GM13976 (cell line): ENCODE results near the gene SLC25A33.
"Not testable (repeated sequence)": the region's sequence is repeated elsewhere in the genome, so short reads cannot be mapped to it uniquely, and the experiment has no call there.

ENCODE experiments used
- DNase-seq: peaks from one replicate; pipeline ENCODE4 v3.0.0; 2012; ENCODE audit warnings: low spot score
- in situ Hi-C: fragments of 300-500 bp; cut with MboI; formaldehyde crosslinking; loops from one replicate; pipeline ENCODE4 v1.12.0; 2022; ENCODE audit warnings: low sequenced_read_pairs, mixed read lengths, inconsistent platforms; ENCODE audit not compliant: unreplicated experiment
- TF ChIP-seq, protein P1 (sequence below): IDR thresholded peaks from 2 replicates; pipeline ENCODE4 v1.5.1; 2012; ENCODE audit warnings: borderline replicate concordance, mild to moderate bottlenecking; ENCODE audit not compliant: insufficient read depth; ENCODE audit errors: extremely low read depth, missing control alignments, control extremely low read depth

Gene SLC25A33

DNA sequence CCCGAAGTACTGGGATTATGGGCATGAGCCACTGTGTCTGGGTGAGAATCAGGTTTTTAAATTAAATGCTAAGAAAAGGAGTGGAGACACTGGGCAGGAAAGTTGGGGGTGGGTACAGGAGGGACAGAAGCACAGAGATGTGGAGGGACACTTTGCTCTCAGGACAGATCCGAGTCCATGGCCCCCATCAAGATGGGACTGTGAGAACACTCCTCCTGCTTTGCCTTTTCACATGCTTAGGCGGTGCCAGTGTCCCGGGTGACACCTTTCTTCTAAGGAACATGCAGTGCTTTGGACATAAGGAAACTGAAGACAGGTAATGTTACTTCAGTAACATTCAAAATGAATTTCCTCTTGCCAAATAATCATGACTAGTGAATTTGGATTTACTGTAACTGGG is 16.7 kb downstream of the SLC25A33 start:
- no peak for DNase-seq
- in situ Hi-C loops = no loop called here
- TF ChIP-seq, protein P1, sequence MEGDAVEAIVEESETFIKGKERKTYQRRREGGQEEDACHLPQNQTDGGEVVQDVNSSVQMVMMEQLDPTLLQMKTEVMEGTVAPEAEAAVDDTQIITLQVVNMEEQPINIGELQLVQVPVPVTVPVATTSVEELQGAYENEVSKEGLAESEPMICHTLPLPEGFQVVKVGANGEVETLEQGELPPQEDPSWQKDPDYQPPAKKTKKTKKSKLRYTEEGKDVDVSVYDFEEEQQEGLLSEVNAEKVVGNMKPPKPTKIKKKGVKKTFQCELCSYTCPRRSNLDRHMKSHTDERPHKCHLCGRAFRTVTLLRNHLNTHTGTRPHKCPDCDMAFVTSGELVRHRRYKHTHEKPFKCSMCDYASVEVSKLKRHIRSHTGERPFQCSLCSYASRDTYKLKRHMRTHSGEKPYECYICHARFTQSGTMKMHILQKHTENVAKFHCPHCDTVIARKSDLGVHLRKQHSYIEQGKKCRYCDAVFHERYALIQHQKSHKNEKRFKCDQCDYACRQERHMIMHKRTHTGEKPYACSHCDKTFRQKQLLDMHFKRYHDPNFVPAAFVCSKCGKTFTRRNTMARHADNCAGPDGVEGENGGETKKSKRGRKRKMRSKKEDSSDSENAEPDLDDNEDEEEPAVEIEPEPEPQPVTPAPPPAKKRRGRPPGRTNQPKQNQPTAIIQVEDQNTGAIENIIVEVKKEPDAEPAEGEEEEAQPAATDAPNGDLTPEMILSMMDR = no peak

DNA sequence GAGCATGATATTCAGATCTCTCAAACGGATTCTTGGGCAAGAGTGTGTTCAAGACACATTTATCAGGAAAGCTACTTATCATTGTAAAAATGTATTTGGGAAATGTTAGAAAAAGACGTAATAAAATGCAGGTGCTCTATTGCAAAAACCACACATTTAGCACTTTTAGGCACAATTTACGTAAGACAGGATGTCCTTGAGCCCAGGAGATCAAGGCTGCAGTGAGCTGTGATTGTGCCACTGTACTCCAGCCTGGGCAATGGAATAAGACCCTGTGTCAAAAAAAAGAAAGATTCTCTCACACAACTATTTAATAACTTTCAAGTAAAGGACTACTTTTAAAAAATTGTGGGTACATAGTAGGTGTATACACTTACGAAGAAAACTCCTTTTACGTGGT is 18.4 kb downstream of the SLC25A33 start:
- TF ChIP-seq, protein P1 = no peak
- in situ Hi-C loops = no loop called here
- DNase-seq = no peak

DNA sequence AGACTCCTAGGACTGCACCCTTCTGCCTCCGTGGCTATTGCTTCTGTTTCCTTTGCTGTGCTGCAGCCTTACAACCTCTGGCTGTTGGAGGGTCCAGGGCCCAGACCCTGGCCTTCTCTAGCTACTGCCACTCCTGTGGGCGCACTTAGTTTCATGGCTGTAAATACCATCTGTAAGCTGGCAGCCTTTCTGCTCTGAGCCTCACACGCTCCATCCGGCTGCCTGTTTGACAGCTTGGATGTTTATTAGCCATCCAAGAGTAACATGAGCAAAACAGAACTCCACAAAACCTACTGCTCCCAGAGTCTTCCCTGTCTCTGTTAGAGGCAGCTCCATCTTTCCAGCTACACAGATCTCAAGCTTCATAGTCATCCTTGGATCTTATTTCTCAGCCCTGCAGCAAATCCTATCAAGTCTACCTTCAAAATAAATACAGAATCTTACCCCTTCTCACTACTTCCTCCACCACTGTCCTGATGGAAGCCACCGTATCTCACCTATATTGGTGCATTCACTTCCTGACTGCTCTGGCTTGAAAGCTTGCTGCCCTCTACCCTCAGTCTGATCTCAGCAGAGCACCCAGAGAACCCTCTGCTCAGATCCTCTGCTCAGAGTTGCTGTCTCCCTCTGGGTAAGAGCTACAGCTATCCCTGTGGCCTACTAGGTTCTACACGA is 19.1 kb downstream of the SLC25A33 start:
- TF ChIP-seq, protein P1 = no peak
- in situ Hi-C loops = no loop called here
- no peak for DNase-seq

DNA sequence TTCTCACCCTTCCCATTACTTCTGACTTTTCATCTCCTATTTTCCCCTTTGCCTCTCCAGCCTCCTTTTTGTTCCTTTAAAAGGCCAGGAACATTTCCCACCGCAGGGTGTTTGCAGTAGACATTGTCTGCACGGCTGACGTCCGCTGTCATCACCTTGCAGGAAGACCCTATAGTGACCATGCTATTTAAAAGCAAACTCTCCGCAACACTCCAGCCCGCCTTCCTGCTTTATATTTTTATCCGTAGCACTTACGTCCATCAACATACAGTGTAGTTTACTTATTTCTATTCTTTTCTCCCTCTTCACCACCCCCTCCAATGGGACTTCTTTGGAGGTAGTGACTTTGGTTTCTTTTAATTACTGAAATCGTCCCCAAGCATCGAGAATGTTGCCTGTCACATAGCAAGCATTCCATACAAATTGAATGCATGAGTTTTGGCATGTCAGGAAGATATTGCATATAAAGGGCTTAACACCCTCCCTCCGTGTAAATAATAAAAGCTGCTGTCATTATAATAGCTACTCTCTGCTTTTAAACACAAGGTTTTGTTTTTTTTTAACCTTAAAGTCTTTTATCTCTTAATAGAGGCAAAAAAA is 19.8 kb downstream of the SLC25A33 start:
- in situ Hi-C loops = no loop called here
- no peak for DNase-seq

DNA sequence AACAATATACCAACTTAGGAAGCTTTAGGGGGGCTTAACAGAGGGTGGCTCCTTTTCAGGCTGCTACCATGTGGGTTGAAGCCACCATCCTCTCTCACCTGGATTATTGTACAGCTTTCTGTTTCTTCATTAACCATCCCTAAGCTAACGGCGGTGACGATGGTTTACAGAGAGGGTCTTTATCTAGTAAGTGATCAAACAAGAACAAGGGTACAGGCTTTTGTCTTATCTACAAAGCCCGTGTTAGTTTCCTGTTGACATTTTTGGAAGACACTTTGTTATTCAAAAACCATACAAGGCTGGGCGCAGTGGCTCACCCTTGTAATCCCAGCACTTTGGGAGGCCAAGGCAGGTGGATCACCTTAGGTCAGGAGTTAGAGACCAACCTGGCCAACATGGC is 20.4 kb downstream of the SLC25A33 start:
- DNase-seq = no peak

More for the DNA sequence above, 19.8 kb downstream of the SLC25A33 start:
- TF ChIP-seq, protein P1 = no peak

DNA sequence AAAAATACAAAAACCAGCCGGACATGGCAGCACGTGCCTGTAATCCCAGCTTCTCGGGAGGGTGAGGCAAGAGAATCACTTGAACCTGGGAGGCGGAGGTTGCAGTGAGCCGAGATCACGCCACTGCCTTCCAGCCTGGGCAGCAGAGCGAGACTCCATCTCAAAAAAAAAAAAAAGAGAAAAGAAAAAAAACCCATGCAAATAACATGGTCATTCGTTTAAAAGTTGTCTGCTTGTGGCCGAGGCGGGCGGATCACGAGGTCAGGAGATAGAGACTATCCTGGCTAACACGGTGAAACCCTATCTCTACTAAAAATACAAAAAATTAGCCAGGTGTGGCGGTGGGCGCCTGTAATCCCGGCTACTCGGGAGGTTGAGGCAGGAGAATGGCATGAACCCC is 20.8 kb downstream of the SLC25A33 start:
- in situ Hi-C loops, DNase-seq: not testable (repeated sequence)

More for the DNA sequence above, 20.4 kb downstream of the SLC25A33 start:
- TF ChIP-seq, protein P1 = no peak
- in situ Hi-C loops = no loop called here

DNA sequence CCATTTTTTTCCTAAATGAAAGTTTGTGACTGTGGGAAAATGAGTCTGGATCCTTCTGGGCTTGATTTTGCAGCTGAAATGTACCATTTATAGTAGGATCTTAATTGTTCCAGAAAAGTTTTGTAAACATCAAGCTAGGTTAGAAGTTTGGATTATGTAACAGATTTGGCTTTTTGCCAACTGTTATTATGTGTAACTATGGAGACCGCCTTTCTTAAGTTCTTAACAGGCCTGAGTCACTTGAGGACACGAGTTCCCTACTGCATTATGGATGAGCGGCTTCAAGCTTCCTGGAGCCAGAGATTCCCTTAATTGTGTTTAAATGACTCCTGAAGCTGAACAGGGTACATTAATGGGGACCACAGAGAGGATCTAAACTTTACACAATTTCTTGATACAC is 22.2 kb downstream of the SLC25A33 start:
- in situ Hi-C loops = no loop called here
- TF ChIP-seq, protein P1 = no peak
- no peak for DNase-seq
